HG02571 (cell line): ENCODE measurements around the gene MLST8.
"Not testable (repeated sequence)": the region's sequence is repeated elsewhere in the genome, so short reads cannot be mapped to it uniquely, and the experiment has no call there.

ENCODE experiments used
- ATAC-seq: cut with Tn5 transposase; IDR thresholded peaks from one replicate; pipeline ENCODE4 v1.9.1; 2021; ENCODE audit warnings: mild to moderate bottlenecking, moderate library complexity; ENCODE audit not compliant: unreplicated experiment

Gene MLST8

GRCh38 chr16:2231016-2231931 lies 26.0 kb downstream of the MLST8 start:
- no peak for ATAC-seq

- no peak for ATAC-seq
These were observed 27.1 kb downstream of the MLST8 start for GRCh38 chr16:2232094-2232990.

- no peak for ATAC-seq
These were observed 28.0 kb downstream of the MLST8 start for GRCh38 chr16:2233046-2233775.

- no peak for ATAC-seq
These were observed 28.9 kb downstream of the MLST8 start for GRCh38 chr16:2233872-2234812.

GRCh38 chr16:2234813-2235170 lies 29.5 kb downstream of the MLST8 start:
- ATAC-seq, result no peak

- no peak for ATAC-seq
These were observed 30.0 kb downstream of the MLST8 start for GRCh38 chr16:2235234-2235651.

GRCh38 chr16:2235695-2236336 lies 30.6 kb downstream of the MLST8 start:
- ATAC-seq, result no peak

- ATAC-seq, result no peak
These were observed 31.3 kb downstream of the MLST8 start, which contains the start of gene DNASE1L2 for GRCh38 chr16:2236337-2237101. TSS of gene DNASE1L2 (plus strand) at chr16:2236444. CDS start at chr16:2236817, 373 bp downstream.

GRCh38 chr16:2237102-2237482 lies 31.8 kb downstream of the MLST8 start:
- ATAC-seq, result no peak

- no peak for ATAC-seq
These were observed 32.4 kb downstream of the MLST8 start for GRCh38 chr16:2237493-2238149.

GRCh38 chr16:2238150-2238837 lies 33.0 kb downstream of the MLST8 start:
- no peak for ATAC-seq

- ATAC-seq, result no peak
These were observed 33.8 kb downstream of the MLST8 start for GRCh38 chr16:2238838-2239675.

GRCh38 chr16:2240331-2240730 lies 35.1 kb downstream of the MLST8 start:
- not testable (repeated sequence) for ATAC-seq

GRCh38 chr16:2242598-2242997 lies 37.3 kb downstream of the MLST8 start:
- ATAC-seq, result no peak

- no peak for ATAC-seq
These were observed 37.8 kb downstream of the MLST8 start for GRCh38 chr16:2243031-2243528.

- ATAC-seq, result no peak
These were observed 38.5 kb downstream of the MLST8 start for GRCh38 chr16:2243781-2244180.
